VCaP (cell line): ENCODE results near the gene ARRDC4.

ENCODE experiments used
- H3K27ac ChIP-seq: fragments of 450-650 bp; 2 replicates; pipeline ENCODE4 v1.5.1; 2017
- CTCF ChIP-seq: fragments of 450-650 bp; conservative IDR thresholded peaks from 2 replicates; pipeline ENCODE4 v1.5.1; 2017; ENCODE audit warnings: mild to moderate bottlenecking, moderate library complexity

Gene ARRDC4, protein sequence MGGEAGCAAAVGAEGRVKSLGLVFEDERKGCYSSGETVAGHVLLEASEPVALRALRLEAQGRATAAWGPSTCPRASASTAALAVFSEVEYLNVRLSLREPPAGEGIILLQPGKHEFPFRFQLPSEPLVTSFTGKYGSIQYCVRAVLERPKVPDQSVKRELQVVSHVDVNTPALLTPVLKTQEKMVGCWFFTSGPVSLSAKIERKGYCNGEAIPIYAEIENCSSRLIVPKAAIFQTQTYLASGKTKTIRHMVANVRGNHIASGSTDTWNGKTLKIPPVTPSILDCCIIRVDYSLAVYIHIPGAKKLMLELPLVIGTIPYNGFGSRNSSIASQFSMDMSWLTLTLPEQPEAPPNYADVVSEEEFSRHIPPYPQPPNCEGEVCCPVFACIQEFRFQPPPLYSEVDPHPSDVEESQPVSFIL

GRCh38 chr15:97960364-97961066 lies at the start of gene ARRDC4:
Gene ARRDC4, plus strand, starts transcription at chr15:97960703. Its CDS starts 159 bp downstream, at chr15:97960862.
- peak within 1 kb of the TSS; percentile 80 for H3K27ac ChIP-seq
- no peak for TF ChIP-seq CTCF

DNA sequence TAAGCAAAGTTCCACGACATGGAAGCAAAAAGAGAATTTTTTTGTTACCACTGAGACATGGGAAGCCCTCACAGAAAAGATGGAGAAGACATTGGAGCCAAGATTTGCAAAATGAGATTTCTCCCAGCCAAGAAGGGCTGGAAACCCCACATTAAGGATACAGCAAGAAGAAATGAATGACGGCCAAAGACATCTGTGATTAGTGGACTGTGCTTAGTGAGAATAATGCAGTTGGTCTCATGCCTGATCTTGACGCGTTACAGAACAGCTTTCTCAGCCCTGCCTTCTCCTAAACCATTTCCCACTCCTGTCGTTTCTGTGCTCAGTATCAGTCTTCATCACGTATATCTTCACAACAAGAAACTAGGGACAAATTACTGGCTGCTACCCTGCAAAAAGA lies 45.8 kb upstream of the ARRDC4 start:
- no peak overlapping the region for H3K27ac ChIP-seq
- no peak for TF ChIP-seq CTCF

GRCh38 chr15:97915261-97915660 lies 45.2 kb upstream of the ARRDC4 start:
- H3K27ac ChIP-seq = no peak overlapping the region
- no peak for TF ChIP-seq CTCF

- TF ChIP-seq CTCF = no peak
- H3K27ac ChIP-seq = no peak overlapping the region
These were observed 39.1 kb upstream of the ARRDC4 start for GRCh38 chr15:97921296-97921865.

- H3K27ac ChIP-seq = no peak overlapping the region
- TF ChIP-seq CTCF = no peak
These were observed 30.9 kb upstream of the ARRDC4 start for GRCh38 chr15:97929456-97930229.

DNA sequence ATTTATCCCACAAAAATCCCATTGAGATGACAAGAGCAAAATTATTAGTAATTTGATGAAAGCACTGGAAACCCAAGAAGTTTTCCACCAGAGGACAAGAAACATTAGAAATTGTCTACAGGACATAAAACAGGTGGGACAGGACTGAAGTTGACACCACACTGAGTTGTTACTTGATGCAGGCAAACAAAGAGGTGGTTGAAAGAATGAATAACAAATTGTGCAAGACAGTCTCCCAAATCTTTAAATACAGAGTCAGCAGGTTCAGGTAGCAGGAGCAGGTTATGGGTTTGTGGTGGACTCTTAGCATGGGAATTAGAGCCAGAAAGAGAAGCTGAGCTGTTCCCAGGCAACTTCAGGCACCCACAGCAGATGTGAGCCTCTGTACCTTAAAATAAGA lies 30.3 kb upstream of the ARRDC4 start:
- H3K27ac ChIP-seq = no peak overlapping the region

More for the DNA sequence above, 30.3 kb upstream of the ARRDC4 start:
- TF ChIP-seq CTCF = no peak
